ENCODE results near the gene EPO. TPM values are rescaled to one million over a fixed set of nuclear protein-coding genes. Genes with fewer than 3 reads are reported as not detected.
"Not testable (repeated sequence)": the region's sequence is repeated elsewhere in the genome, so short reads cannot be mapped to it uniquely, and the experiment has no call there.

EPO gene
- total RNA-seq, 1 donor: not detected

GRCh38 chr7:100719523-100720278 lies 567 bp upstream of the EPO start:
- no peak overlapping the region for H3K4me3 ChIP-seq (ENCODE audit: low read depth, low read length)
- TF ChIP-seq CTCF (IDR thresholded peaks at IDR 0.05; ENCODE audit: insufficient read depth, low read length): peak; percentile 56
- DNase-seq (ENCODE audit: low read depth): peak; percentile 67

GRCh38 chr7:100720671-100721504 lies 620 bp downstream of the EPO start:
- H3K4me3 ChIP-seq (ENCODE audit: low read depth, low read length): no peak overlapping the region
- TF ChIP-seq CTCF (IDR thresholded peaks at IDR 0.05; ENCODE audit: insufficient read depth, low read length): no peak
- DNase-seq (ENCODE audit: low read depth): no peak

GRCh38 chr7:100721505-100721812 lies 1.2 kb downstream of the EPO start:
- TF ChIP-seq CTCF (IDR thresholded peaks at IDR 0.05; ENCODE audit: insufficient read depth, low read length): no peak
- H3K4me3 ChIP-seq (ENCODE audit: low read depth, low read length): no peak overlapping the region
- DNase-seq (ENCODE audit: low read depth): no peak

- DNase-seq (ENCODE audit: low read depth): no peak
- no peak overlapping the region for H3K4me3 ChIP-seq (ENCODE audit: low read depth, low read length)
- TF ChIP-seq CTCF (IDR thresholded peaks at IDR 0.05; ENCODE audit: insufficient read depth, low read length): no peak
These were observed 2.4 kb downstream of the EPO start for GRCh38 chr7:100722480-100723212.

- DNase-seq (ENCODE audit: low read depth): no peak
- no peak for TF ChIP-seq CTCF (IDR thresholded peaks at IDR 0.05; ENCODE audit: insufficient read depth, low read length)
- no peak overlapping the region for H3K4me3 ChIP-seq (ENCODE audit: low read depth, low read length)
These were observed 3.5 kb downstream of the EPO start for GRCh38 chr7:100723732-100724275.

- not testable (repeated sequence) for H3K4me3 ChIP-seq (ENCODE audit: low read depth, low read length); DNase-seq (ENCODE audit: low read depth)
These were observed 4.1 kb downstream of the EPO start for GRCh38 chr7:100724364-100724763.

Data from fibroblast of the aortic adventitia (primary cell).